Measurements from ENCODE around the gene RHOC.

RHOC gene

DNA sequence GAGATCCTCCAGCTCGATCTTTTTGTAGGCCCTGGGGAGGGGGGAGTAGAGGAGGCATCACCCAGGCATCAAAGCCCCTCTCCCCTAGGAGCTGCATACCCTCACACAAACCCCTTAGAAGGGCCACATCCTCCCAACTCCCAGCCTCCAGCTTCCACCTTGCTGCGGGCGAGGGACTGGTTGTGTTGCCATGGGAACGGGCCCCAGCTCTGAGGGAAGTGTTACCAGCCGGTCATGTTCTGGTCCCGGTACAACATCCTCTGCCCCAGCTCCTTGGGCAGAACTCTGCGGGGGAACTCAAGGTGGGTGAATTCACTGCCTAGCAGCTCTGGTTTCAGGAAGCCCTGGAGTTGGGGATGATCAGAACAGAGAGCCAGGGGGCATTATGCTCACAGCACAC is 4.1 kb upstream of the RHOC start:
- Histone ChIP-seq H3K9me3 (ENCODE audit: insufficient read depth, low read length) (no peaks in the 10 kb centered on the region), H3K36me3 (ENCODE audit: low read length) (no peaks in the 10 kb centered on the region), H2AFZ (ENCODE audit: low read depth, low read length, severe bottlenecking) (no peak overlapping the region), H3K79me2 (ENCODE audit: insufficient read depth, low read length) (no peaks in the 10 kb centered on the region), H3K4me2 (ENCODE audit: low read depth, low read length, poor library complexity, severe bottlenecking) (no peak overlapping the region), H3F3A (ENCODE audit: insufficient read depth) (peaks cover 11% of the 10 kb centered on the region; the same call in 1 of the 2 replicates), H3K27me3 (ENCODE audit: low read length) (no peaks in the 10 kb centered on the region), H3K27ac (ENCODE audit: low read depth, low read length) (no peak overlapping the region), H4K20me1 (ENCODE audit: low read depth, low read length) (no peaks in the 10 kb centered on the region), H3K9ac (ENCODE audit: low read length) (no peak overlapping the region), H3K9me2 (replicated peaks; ENCODE audit: insufficient read depth, low read length) (no peaks in the 10 kb centered on the region), H3K4me3 (ENCODE audit: insufficient read depth, low read length, poor library complexity, severe bottlenecking) (no peak overlapping the region)
- TF ChIP-seq, protein P1, sequence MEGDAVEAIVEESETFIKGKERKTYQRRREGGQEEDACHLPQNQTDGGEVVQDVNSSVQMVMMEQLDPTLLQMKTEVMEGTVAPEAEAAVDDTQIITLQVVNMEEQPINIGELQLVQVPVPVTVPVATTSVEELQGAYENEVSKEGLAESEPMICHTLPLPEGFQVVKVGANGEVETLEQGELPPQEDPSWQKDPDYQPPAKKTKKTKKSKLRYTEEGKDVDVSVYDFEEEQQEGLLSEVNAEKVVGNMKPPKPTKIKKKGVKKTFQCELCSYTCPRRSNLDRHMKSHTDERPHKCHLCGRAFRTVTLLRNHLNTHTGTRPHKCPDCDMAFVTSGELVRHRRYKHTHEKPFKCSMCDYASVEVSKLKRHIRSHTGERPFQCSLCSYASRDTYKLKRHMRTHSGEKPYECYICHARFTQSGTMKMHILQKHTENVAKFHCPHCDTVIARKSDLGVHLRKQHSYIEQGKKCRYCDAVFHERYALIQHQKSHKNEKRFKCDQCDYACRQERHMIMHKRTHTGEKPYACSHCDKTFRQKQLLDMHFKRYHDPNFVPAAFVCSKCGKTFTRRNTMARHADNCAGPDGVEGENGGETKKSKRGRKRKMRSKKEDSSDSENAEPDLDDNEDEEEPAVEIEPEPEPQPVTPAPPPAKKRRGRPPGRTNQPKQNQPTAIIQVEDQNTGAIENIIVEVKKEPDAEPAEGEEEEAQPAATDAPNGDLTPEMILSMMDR (IDR thresholded peaks at IDR 0.05; ENCODE audit: insufficient read depth, low read length, poor library complexity, severe bottlenecking) = no peak
- no peak for TF ChIP-seq EZH2phosphoT487 (conservative IDR thresholded peaks at IDR 0.05; ENCODE audit: low read length)

DNA sequence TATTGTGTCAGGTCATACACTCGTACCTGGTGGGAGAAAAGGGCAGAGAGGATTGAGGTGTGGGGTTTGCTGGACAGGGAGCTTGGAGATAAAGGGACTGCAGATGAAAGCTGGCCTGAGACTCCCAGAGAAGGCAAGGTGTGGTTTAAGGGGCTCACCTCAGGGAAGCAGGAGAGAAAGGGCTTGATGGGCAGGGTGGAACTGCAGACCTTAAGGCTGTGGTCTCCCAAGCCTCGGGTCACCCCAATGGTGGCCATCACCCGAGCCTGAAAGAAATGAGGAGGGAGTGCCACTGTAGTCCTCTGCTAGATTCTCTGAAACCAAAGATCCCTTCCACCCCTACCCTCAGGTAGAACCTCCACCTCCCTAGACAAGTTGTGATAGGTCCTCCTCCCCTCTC is 3.7 kb upstream of the RHOC start:
- H3K9me3 ChIP-seq (ENCODE audit: insufficient read depth, low read length) = no peaks in the 10 kb centered on the region
- no peak for TF ChIP-seq EZH2phosphoT487 (conservative IDR thresholded peaks at IDR 0.05; ENCODE audit: low read length)
- TF ChIP-seq, protein P1 (IDR thresholded peaks at IDR 0.05; ENCODE audit: insufficient read depth, low read length, poor library complexity, severe bottlenecking) = no peak
- no peaks in the 10 kb centered on the region for H3K27me3 ChIP-seq (ENCODE audit: low read length)
- H3K9me2 ChIP-seq (replicated peaks; ENCODE audit: insufficient read depth, low read length) = no peaks in the 10 kb centered on the region
- H2AFZ ChIP-seq (ENCODE audit: low read depth, low read length, severe bottlenecking) = no peak overlapping the region
- H3F3A ChIP-seq (ENCODE audit: insufficient read depth) = peaks cover 11% of the 10 kb centered on the region; the same call in 1 of the 2 replicates
- no peak overlapping the region for H3K27ac ChIP-seq (ENCODE audit: low read depth, low read length)
- no peaks in the 10 kb centered on the region for H3K79me2 ChIP-seq (ENCODE audit: insufficient read depth, low read length)
- no peaks in the 10 kb centered on the region for H4K20me1 ChIP-seq (ENCODE audit: low read depth, low read length)
- no peaks in the 10 kb centered on the region for H3K36me3 ChIP-seq (ENCODE audit: low read length)
- H3K9ac ChIP-seq (ENCODE audit: low read length) = no peak overlapping the region
- no peak overlapping the region for H3K4me3 ChIP-seq (ENCODE audit: insufficient read depth, low read length, poor library complexity, severe bottlenecking)
- no peak overlapping the region for H3K4me2 ChIP-seq (ENCODE audit: low read depth, low read length, poor library complexity, severe bottlenecking)

DNA sequence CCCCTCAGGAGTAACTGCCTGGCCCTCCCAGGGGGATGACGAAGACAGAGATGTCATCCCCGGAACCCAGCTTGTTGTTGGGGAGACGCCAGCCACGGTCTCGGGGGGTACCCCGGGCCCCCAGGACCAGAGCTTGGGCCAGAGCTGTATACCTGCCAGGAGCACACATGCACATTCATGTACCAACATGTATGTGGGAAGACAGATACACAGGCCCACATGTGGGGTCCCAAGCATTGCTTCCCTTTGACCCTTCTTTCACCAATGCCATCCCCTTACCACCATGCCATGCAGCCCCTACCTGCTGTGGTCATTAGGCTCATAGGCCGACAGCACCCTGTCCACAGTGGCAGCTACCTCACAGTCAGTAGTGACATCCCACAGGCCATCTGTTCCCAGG is 3.2 kb upstream of the RHOC start:
- Histone ChIP-seq H3K79me2 (ENCODE audit: insufficient read depth, low read length) (no peaks in the 10 kb centered on the region), H3K4me3 (ENCODE audit: insufficient read depth, low read length, poor library complexity, severe bottlenecking) (no peak overlapping the region), H3K36me3 (ENCODE audit: low read length) (no peaks in the 10 kb centered on the region), H3K9me3 (ENCODE audit: insufficient read depth, low read length) (no peaks in the 10 kb centered on the region), H4K20me1 (ENCODE audit: low read depth, low read length) (no peaks in the 10 kb centered on the region), H3K27ac (ENCODE audit: low read depth, low read length) (no peak overlapping the region), H3F3A (ENCODE audit: insufficient read depth) (peaks cover 11% of the 10 kb centered on the region; the same call in 1 of the 2 replicates), H2AFZ (ENCODE audit: low read depth, low read length, severe bottlenecking) (no peak overlapping the region), H3K9me2 (replicated peaks; ENCODE audit: insufficient read depth, low read length) (no peaks in the 10 kb centered on the region), H3K27me3 (ENCODE audit: low read length) (no peaks in the 10 kb centered on the region), H3K9ac (ENCODE audit: low read length) (no peak overlapping the region), H3K4me2 (ENCODE audit: low read depth, low read length, poor library complexity, severe bottlenecking) (no peak overlapping the region)
- TF ChIP-seq EZH2phosphoT487 (conservative IDR thresholded peaks at IDR 0.05; ENCODE audit: low read length) = no peak
- TF ChIP-seq, protein P1 (IDR thresholded peaks at IDR 0.05; ENCODE audit: insufficient read depth, low read length, poor library complexity, severe bottlenecking) = no peak

Measured in SU-DHL-6 (cell line).